ENCODE measurements around the gene MGAT5. TPM values are rescaled to one million over a fixed set of nuclear protein-coding genes. Genes with fewer than 3 reads are reported as not detected.

Gene MGAT5
- polyA plus RNA-seq, 1 donor from 2014 or later, result 14.0 TPM

DNA sequence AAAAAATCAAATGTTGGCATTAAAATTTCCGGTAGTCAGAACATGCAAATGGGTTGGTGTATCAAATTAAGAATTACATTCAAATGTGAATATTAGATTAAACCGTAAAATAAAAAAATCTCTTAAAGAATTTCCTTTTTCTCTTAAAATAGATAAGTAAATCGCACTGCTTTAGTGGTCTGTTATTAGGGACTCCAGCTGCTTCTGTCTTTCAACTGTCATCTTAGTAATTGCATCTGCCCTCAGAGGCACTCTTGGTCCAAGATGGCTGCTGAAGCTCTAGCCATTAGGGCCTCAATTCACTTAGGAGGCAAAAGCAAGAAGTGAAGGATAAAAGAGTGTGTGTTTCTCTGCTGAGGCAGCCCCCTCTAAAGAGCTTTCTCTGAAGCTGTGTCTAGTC lies 132.4 kb downstream of the MGAT5 start:
- H3K4me1 Mint-ChIP-seq, result peaks cover 15 to 29% (median 18%) of the 10 kb centered on the region in 3 donors
- peaks cover 15% of the 10 kb centered on the region for H3K36me3 Mint-ChIP-seq
- H3K9me3 Mint-ChIP-seq, result no peaks in the 10 kb centered on the region
- peak overlapping the region in 2 of 3 donors; percentile 48 to 62 for H3K27ac Mint-ChIP-seq
- H3K4me3 Mint-ChIP-seq, result peak overlapping the region in 1 of 4 donors; percentile 7
- H3K27me3 Mint-ChIP-seq, result no peaks in the 10 kb centered on the region

DNA sequence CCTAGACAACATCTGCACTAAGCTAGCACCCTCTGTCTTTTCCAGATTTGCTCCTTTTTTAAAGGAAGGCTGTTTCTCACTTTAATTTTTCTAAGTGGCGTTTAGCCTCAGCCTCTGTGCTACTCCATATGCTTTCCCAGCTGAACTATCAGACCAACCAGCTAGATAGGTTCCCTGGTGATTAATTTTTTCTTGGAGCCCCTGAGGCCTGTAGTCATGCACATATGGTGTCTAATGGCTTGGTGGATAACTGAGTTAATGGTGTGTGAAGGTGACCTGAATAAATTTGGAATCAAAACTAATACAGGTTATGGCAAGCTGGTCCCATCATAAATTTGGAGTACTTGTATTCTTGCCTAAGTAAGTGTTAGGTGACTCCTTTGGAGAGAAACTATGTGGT lies 135.5 kb downstream of the MGAT5 start:
- H3K9me3 Mint-ChIP-seq, result no peaks in the 10 kb centered on the region
- peaks cover 13% of the 10 kb centered on the region for H3K36me3 Mint-ChIP-seq
- no peaks in the 10 kb centered on the region for H3K27me3 Mint-ChIP-seq
- peak overlapping the region in 2 of 3 donors; percentile 16 to 52 for H3K27ac Mint-ChIP-seq
- H3K4me1 Mint-ChIP-seq, result peaks cover 27 to 38% (median 28%) of the 10 kb centered on the region in 3 donors
- no peak overlapping the region for H3K4me3 Mint-ChIP-seq

DNA sequence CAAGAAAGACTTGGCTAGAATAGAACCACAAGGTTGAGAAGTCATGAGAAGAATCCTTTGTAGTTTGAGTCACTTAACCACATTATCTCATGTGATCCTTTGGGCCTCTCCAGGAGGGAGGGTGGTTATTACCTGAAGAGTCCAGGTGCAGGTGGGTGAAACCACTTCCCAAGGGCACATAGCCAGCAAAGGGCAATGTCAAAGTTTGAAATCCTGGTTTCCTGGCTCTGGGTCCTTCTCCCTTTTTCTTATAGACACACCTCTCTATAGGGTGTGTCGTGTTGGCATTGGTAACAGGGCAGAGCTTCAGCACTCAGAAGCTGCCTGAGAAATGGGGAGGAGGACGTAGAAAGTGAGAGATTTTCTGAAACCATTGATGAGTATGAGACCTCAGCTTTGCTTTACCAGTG lies 137.9 kb downstream of the MGAT5 start:
- Mint-ChIP-seq H3K27me3 (no peaks in the 10 kb centered on the region), H3K27ac (peak overlapping the region in 2 of 3 donors; percentile 57 to 88), H3K36me3 (peaks cover 12% of the 10 kb centered on the region), H3K4me1 (peaks cover 26 to 28% (median 26%) of the 10 kb centered on the region in 3 donors), H3K4me3 (peak overlapping the region in 1 of 4 donors; percentile 85), H3K9me3 (no peaks in the 10 kb centered on the region)

DNA sequence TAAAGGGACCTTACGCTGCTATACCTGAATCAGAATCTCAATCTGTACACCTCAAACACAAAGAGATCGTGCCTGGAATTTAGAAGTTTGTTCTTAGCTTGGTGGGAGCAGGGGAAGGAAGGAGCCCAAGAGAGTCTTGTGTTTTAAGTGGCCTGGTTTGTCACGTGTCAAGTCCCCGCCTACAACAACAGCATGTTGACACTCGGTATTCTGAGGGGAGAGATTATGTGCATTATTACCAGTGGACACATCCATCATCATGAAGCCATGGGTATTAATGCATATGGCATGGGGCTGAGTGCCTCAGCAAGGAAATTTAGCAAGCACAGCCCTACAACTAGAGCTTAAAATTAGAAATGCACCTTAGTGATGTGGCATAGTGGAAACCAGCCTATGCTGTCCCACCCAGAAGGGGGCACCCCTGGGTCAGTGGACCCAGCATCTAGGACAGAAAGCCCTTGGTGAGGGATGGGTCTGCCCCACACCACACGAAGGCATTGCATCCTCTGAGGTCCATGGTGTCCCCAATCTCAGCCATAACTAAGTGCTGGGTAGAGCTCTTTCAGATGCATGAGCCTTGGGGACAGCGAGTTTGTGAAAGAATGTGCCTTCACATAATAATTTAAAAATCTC lies 138.7 kb downstream of the MGAT5 start:
- Mint-ChIP-seq H3K4me3 (peak overlapping the region in 1 of 4 donors; percentile 19), H3K27me3 (no peaks in the 10 kb centered on the region), H3K4me1 (peaks cover 25 to 26% (median 26%) of the 10 kb centered on the region in 3 donors), H3K9me3 (no peaks in the 10 kb centered on the region), H3K27ac (peak overlapping the region in 2 of 3 donors; percentile 57 to 83), H3K36me3 (peaks cover 12% of the 10 kb centered on the region)

DNA sequence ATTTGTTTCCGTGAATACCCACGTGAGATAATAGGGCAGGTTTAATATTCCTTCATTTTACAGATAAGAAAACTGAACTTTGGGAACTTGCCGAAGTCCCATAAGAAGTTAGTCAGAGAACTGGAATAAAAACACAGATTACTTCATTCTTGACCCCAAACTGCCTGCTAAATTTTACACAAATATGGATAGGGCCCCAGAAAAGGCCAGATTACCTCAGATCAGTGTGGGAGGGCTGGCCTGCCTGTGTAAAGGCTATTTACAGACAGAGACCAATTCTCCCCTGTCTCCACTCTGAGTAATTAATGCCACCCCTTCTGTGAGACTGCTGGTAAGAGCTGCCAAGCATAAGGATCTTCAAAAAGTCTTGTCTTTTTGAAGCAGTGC lies 139.2 kb downstream of the MGAT5 start:
- no peak overlapping the region for H3K4me3 Mint-ChIP-seq
- no peaks in the 10 kb centered on the region for H3K9me3 Mint-ChIP-seq
- peaks cover 11% of the 10 kb centered on the region for H3K36me3 Mint-ChIP-seq
- peaks cover 22 to 26% (median 26%) of the 10 kb centered on the region in 3 donors for H3K4me1 Mint-ChIP-seq
- peak overlapping the region in 2 of 3 donors; percentile 57 to 83 for H3K27ac Mint-ChIP-seq
- H3K27me3 Mint-ChIP-seq, result no peaks in the 10 kb centered on the region

DNA sequence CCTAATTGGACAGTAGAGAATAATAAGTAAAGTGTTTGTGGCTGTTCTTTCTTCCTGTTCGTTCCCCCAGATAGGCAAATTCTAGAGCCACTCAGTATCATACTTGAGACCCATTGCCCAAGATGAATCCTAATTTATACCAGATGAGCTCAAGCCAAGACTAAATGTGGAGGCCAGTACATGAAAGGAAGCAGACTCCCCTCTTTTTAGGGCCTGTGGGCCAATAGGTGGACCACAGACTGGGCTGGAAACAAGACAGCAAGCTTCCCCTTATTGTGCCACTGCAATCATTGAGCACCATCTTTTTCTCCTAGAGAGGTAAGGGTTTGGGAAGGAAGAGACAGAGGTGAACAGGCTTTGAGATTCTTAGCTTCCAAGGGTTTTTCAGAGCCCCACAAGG lies 141.9 kb downstream of the MGAT5 start:
- H3K27ac Mint-ChIP-seq, result peak overlapping the region in 2 of 3 donors; percentile 11 to 70
- H3K27me3 Mint-ChIP-seq, result no peaks in the 10 kb centered on the region
- peaks cover 18 to 23% (median 19%) of the 10 kb centered on the region in 3 donors for H3K4me1 Mint-ChIP-seq
- H3K4me3 Mint-ChIP-seq, result peak overlapping the region in 1 of 4 donors; percentile 55
- peaks cover 12% of the 10 kb centered on the region for H3K36me3 Mint-ChIP-seq
- H3K9me3 Mint-ChIP-seq, result no peaks in the 10 kb centered on the region

DNA sequence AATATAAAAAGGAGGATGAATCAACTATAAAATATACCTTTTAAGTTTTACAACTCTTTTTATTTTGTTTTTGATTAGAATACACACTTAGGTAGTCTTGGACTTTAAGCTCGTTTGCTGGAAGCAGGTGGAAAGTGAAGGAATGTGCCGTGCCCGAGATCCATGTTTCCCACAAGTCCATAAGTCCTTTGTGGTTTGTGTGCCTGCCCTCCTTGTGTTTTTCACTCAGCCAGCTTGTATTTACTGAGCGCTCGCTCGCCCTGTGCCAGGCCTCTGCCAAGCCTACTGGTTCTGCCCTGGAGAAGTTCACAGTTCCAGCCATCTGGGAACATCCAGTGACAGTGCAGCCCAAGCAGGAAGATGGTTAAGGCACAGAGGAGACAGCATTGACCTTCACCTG lies 142.6 kb downstream of the MGAT5 start:
- Mint-ChIP-seq H3K4me3 (peak overlapping the region in 2 of 4 donors; percentile 14 to 18), H3K27me3 (no peaks in the 10 kb centered on the region), H3K27ac (peak overlapping the region in 2 of 3 donors; percentile 20 to 70), H3K4me1 (peaks cover 15 to 16% (median 16%) of the 10 kb centered on the region in 3 donors), H3K36me3 (peaks cover 12% of the 10 kb centered on the region), H3K9me3 (no peaks in the 10 kb centered on the region)

DNA sequence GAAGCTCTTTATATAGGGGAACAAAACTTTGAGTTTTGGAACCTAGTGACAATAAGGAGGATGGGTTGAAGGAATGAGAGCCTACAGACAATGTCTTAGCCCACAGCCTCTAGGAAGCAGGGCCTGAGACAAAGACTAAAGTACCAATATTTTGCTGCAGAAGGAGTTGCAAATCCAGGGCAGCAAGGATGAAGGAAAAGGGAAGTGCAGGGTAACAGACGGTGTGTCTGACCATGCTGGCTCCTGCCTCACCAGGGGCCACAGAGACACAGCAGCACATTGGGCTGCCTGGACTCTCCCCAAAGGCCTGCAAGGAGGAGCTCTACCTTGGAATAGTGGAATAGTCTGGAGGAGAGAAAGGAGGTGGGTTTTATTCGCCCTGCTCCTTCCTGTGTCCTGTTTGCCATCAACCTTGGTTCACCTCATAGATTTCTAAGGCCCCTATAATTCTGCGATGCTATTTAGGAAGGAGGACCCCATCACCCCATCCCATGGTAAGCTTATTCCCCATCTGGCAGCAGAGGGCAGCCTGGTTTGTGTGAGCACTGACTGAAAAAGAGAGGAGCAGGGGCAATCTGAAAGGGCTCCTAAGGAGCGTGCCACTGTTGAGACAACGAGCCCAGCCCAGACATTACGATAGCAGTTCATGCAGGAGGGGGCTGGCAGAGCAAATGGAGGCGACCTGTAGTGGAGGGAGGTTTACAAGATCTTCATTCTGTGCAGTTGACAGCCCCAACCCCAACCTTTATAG lies 143.4 kb downstream of the MGAT5 start:
- H3K27me3 Mint-ChIP-seq, result no peaks in the 10 kb centered on the region
- no peaks in the 10 kb centered on the region for H3K9me3 Mint-ChIP-seq
- H3K4me1 Mint-ChIP-seq, result peaks cover 8 to 11% (median 9%) of the 10 kb centered on the region in 3 donors
- peak overlapping the region in 1 of 4 donors; percentile 14 for H3K4me3 Mint-ChIP-seq
- peaks cover 9% of the 10 kb centered on the region for H3K36me3 Mint-ChIP-seq
- H3K27ac Mint-ChIP-seq, result peak overlapping the region in 2 of 3 donors; percentile 32 to 63

DNA sequence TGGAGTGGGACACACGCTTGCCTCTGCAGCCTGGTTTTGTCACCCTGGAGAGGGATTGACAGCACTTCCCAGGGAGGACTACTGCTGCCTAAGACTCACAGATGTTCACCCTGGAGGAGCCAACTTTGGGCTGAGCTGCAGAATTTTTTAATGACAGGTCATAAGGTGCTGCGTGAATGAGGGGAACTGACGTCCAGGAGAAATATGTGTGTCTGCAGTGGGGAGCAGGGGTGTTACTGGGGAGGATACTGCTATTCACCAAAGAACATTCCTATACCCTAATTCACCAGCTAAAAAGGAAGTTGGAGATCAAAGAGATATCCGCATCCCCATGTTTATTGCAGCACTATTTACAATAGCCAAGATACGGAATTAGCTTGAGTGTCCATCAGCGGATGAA lies 144.4 kb downstream of the MGAT5 start:
- Mint-ChIP-seq H3K27ac (peak overlapping the region in 1 of 3 donors; percentile 39), H3K4me3 (no peak overlapping the region), H3K36me3 (peaks cover 9% of the 10 kb centered on the region), H3K9me3 (no peaks in the 10 kb centered on the region), H3K27me3 (no peaks in the 10 kb centered on the region), H3K4me1 (peaks cover 5 to 10% (median 8%) of the 10 kb centered on the region in 3 donors)

DNA sequence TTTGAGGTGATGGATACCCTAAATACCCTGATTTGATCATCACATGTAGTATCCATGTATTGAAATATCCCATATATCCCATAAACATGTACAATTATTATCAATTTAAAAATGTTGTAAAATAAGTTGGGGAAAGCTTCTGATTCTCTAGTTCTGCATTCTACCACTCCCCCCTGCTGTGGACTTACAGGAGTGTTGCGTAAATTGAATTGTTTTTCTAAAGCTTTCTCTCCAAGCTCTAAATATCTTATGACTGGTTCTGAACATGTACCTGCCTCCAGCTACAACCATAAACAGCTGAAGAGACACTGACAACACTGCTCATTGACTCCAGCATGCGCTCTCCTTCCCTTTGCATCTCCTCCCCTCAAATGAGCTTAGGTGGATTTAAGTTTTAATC lies 145.2 kb downstream of the MGAT5 start:
- Mint-ChIP-seq H3K4me1 (peaks cover 5 to 11% (median 8%) of the 10 kb centered on the region in 3 donors), H3K36me3 (peaks cover 9% of the 10 kb centered on the region), H3K4me3 (peak overlapping the region in 1 of 4 donors; percentile 7), H3K9me3 (no peaks in the 10 kb centered on the region), H3K27me3 (no peaks in the 10 kb centered on the region), H3K27ac (peak overlapping the region in 1 of 3 donors; percentile 39)

DNA sequence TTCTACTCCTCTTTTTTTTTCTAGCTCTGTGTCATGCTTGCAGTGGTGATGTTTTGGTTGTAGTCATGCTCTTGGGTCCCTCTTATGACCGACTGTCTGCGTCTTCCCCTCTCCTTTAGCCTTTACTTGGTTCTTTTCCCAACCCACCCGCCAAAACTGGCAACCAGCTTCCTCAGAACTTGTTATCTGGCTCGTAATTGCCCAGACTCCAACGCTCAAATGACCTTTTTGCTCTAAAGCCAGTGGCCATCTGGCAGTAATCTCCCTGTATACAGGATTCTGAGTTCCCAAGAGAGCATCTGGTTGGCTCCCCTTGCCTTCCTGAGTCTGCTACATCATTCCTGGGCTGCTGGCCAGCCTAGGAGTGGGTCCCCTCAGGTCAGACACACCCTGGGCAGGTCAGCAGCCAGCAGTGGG lies 147.2 kb downstream of the MGAT5 start:
- Mint-ChIP-seq H3K9me3 (no peaks in the 10 kb centered on the region), H3K4me3 (no peak overlapping the region), H3K4me1 (peaks cover 6 to 12% (median 7%) of the 10 kb centered on the region in 3 donors), H3K27ac (peak overlapping the region; percentile 23 to 67 (median 39)), H3K36me3 (peaks cover 9% of the 10 kb centered on the region), H3K27me3 (no peaks in the 10 kb centered on the region)

DNA sequence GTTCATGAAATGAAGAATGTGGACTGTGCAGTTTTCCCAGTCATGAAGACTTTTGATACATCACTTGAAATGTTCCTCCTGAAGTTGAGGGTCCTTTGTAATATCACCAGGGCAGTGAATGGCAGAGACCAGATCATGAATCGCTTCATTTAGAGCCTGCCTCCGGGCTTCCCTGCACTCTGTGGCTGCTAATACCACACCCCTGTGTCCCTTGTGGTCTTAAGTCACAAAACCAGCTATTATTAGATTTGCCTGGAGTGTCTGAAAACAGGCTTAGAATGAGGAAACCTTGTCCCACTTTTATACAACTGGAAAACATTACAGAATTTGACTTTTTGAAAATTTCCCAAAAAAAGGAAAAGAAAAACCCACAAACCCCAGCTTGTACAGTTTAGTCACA lies 147.9 kb downstream of the MGAT5 start:
- H3K4me1 Mint-ChIP-seq, result peaks cover 8 to 13% (median 9%) of the 10 kb centered on the region in 3 donors
- H3K4me3 Mint-ChIP-seq, result no peak overlapping the region
- H3K27me3 Mint-ChIP-seq, result no peaks in the 10 kb centered on the region
- H3K36me3 Mint-ChIP-seq, result peaks cover 7% of the 10 kb centered on the region
- H3K27ac Mint-ChIP-seq, result peak overlapping the region in 2 of 3 donors; percentile 23 to 31
- H3K9me3 Mint-ChIP-seq, result no peaks in the 10 kb centered on the region

DNA sequence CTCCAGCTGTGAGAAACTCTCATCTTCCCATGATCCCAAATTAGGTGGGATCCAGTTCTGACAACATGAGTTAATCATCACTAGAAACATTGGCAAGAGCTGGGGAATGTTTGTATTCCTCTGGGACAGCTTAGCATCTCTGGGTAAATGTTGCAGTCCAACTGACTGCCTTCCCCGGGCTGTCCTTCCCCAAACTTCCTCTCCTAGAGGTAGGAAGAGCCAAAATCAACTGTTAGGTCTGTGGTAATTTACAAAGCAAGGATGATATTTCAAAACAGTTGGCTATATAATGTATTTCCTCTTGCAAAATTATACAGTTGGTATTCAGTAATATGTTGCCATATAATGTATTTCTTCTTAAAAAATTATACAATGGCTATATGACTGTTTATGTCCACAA lies 148.5 kb downstream of the MGAT5 start:
- Mint-ChIP-seq H3K27ac (peak overlapping the region in 2 of 3 donors; percentile 13 to 50), H3K36me3 (peaks cover 5% of the 10 kb centered on the region), H3K27me3 (no peaks in the 10 kb centered on the region), H3K4me1 (peaks cover 11 to 17% (median 15%) of the 10 kb centered on the region in 3 donors), H3K4me3 (no peak overlapping the region), H3K9me3 (no peaks in the 10 kb centered on the region)

DNA sequence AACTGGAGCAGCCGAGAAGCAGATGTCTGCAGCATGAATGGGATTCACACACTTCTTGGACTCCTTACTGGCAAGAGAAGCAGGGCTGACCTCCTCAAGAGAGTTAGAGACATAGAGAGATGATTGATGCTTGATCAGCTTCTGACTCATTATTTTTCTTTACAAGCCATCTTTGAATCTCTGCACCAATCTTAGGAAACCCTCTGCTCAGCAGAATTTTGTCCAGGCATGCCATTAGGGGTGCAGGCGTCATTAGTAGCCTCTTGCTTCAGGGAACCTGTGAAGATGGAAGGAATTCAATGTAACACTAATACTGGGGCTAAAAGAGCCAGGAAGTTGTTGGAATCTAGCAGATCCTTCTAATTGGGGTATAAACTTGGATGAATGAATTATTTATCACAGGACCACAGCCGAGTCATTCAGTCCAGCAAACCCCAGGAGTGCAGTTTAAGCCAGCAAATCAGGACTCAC lies 151.8 kb downstream of the MGAT5 start:
- H3K9me3 Mint-ChIP-seq, result no peaks in the 10 kb centered on the region
- no peaks in the 10 kb centered on the region for H3K36me3 Mint-ChIP-seq
- no peaks in the 10 kb centered on the region for H3K27me3 Mint-ChIP-seq
- H3K4me1 Mint-ChIP-seq, result peaks cover 20 to 29% (median 28%) of the 10 kb centered on the region in 3 donors
- no peak overlapping the region for H3K4me3 Mint-ChIP-seq
- peak overlapping the region; percentile 51 to 75 (median 54) for H3K27ac Mint-ChIP-seq

DNA sequence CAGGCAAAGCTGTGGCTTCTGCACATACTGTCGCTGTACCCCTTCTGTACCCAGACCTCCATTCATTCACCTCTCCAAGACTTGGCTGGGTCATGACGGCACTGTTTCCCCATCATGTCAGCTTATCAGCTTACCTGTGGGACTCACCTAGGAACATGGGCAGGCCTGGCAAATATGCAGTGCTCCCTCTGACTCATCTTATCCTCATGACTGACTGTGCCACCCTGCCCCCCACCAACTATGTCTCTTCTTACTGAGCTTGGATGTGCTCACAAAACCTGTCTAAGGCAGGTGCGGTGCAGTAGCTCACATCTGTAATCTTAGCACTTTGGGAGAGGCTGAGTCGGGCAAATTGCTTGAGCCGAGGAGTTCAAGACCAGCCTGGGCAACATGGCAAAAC lies 152.4 kb downstream of the MGAT5 start:
- Mint-ChIP-seq H3K27ac (peak overlapping the region in 1 of 3 donors; percentile 51), H3K9me3 (no peaks in the 10 kb centered on the region), H3K36me3 (peaks cover 1% of the 10 kb centered on the region), H3K4me1 (peaks cover 23 to 35% (median 33%) of the 10 kb centered on the region in 3 donors), H3K4me3 (no peak overlapping the region), H3K27me3 (no peaks in the 10 kb centered on the region)
